Astrocyte (in vitro differentiated cells and primary cell): Measurements from ENCODE around the gene RBBP8.

ENCODE experiments used
- CTCF ChIP-seq: IDR thresholded peaks from 2 replicates; pipeline ENCODE4 v1.5.1; 2011; ENCODE audit warnings: low read depth, mild to moderate bottlenecking, inconsistent platforms, low read length, moderate library complexity; ENCODE audit not compliant: insufficient read depth
- EZH2 ChIP-seq: IDR thresholded peaks from 2 replicates; pipeline ENCODE4 v1.6.1; 2012; ENCODE audit warnings: mild to moderate bottlenecking, low read length, inconsistent platforms; ENCODE audit not compliant: insufficient read depth

GRCh38 chr18:22964722-22965121 lies 31.6 kb downstream of the RBBP8 start:
- TF ChIP-seq CTCF = no peak
- no peak for TF ChIP-seq EZH2
